ENCODE measurements around the gene SAMD7. TPM values are rescaled to one million over a fixed set of nuclear protein-coding genes. Genes with fewer than 3 reads are reported as not detected.

The SAMD7 gene
- polyA plus RNA-seq, 1 donor (not counting 4 experiments of a cell fraction or from before 2014, with no cell fraction given), result not detected

DNA sequence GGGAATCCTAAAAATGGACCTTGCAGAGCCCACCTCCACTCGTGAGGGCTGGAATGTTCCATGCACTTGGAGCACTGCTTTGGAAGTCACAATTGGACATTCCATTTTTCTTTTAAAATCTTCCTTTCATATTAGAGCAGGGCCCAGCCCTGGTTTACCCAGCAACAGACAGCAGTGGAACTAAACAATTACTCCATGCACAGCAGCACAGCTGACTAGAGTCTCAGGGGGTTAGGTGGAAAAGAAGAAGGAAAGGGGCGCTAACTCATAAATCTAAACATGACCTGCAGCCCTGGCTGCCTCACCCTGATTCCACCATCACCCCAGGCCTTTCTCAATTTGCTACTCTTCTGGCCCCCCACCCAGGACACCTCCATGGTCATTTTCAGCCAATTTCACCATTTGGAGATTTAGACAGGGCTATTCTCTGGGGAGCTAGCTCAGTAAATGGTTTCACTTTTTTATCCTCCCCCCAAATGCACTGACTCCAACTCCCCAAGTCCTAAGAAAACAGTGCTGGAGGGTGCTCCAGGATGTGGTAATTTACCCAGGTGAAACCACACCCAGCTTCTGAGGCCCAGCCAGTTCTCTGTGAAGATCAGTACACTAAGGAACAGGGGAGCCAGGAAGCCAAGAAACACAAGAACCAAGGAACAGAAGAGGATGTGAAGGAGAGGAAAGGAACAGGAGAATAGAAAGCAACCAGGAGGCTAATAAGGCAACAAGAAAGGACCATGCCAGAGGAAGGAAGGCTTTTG is 40.1 kb upstream of the SAMD7 start:
- H3K79me2 ChIP-seq (ENCODE audit: control insufficient read depth, insufficient read depth, low read length), result no peaks in the 10 kb centered on the region
- no peak overlapping the region for H3K4me2 ChIP-seq (ENCODE audit: control insufficient read depth, extremely low read depth, insufficient read depth, low read depth, low read length)
- no peak overlapping the region for H3K27ac ChIP-seq (ENCODE audit: control insufficient read depth, insufficient read depth, low read length)
- H3K9ac ChIP-seq (ENCODE audit: control insufficient read depth, extremely low read depth, insufficient read depth, low read length), result no peak overlapping the region
- DNase-seq (ENCODE audit: low read depth, low spot score), result no peak
- FAIRE-seq, result peak; percentile 9
- dilution Hi-C loops (cut with MboI; ENCODE audit: extremely low pct_ligation_motif_present, low sequenced_read_pairs), result no loop called here
- no peak overlapping the region for H3K4me3 ChIP-seq (ENCODE audit: control insufficient read depth in 2 of 3, extremely low read depth in 1 of 3, insufficient read depth in 2 of 3, low read depth in 1 of 3, low read length in 3 of 3)
- TF ChIP-seq EZH2 (IDR thresholded peaks at IDR 0.05; ENCODE audit: low read length), result no peak
- H3K9me1 ChIP-seq (ENCODE audit: control insufficient read depth, extremely low read depth, insufficient read depth, low read length), result no peaks in the 10 kb centered on the region
- no peak overlapping the region for H2AFZ ChIP-seq (ENCODE audit: control insufficient read depth, low read length)
- H3K27me3 ChIP-seq (ENCODE audit: control insufficient read depth, extremely low read depth, insufficient read depth, low read length), result no peaks in the 10 kb centered on the region
- H3K9me3 ChIP-seq (ENCODE audit: control insufficient read depth, low read depth, low read length), result no peaks in the 10 kb centered on the region
- no peaks in the 10 kb centered on the region for H3K36me3 ChIP-seq (ENCODE audit: control insufficient read depth in 2 of 2, extremely low read depth in 1 of 2, insufficient read depth in 2 of 2, low read length in 2 of 2)
- no peaks in the 10 kb centered on the region for H4K20me1 ChIP-seq (ENCODE audit: control insufficient read depth, extremely low read depth, insufficient read depth, low read length)
- H3K4me1 ChIP-seq (ENCODE audit: control insufficient read depth, extremely low read depth, insufficient read depth, low read length), result no peaks in the 10 kb centered on the region

DNA sequence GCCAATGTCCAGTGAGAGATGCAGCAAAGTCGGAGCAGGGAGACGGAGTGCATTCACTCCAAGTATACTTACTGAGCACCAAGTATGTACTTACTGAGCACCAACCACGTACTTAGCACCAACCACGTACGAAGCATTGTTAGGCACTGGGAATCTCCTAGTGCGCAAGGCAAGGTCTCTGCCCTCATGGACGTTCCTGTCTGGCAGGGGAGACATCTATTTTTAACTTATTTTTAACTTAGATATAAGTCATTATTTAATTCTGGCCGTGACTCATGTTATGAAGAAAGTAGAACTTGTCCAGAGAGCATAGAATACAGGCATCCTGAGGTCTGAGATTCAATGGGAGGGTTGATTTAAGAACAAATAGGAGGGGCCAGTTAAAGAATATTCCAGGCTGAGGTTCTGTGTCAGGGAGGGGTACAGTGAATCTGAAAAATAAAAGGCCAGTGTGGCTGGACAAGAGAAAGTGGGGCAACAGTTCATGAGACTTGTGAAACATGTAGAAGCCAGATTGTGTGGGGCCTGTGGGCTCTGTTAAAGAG is 32.3 kb upstream of the SAMD7 start:
- Histone ChIP-seq H3K4me1 (ENCODE audit: control insufficient read depth, extremely low read depth, insufficient read depth, low read length) (no peaks in the 10 kb centered on the region), H3K79me2 (ENCODE audit: control insufficient read depth, insufficient read depth, low read length) (no peaks in the 10 kb centered on the region), H3K36me3 (ENCODE audit: control insufficient read depth in 2 of 2, extremely low read depth in 1 of 2, insufficient read depth in 2 of 2, low read length in 2 of 2) (no peaks in the 10 kb centered on the region), H3K4me3 (ENCODE audit: control insufficient read depth in 2 of 3, extremely low read depth in 1 of 3, insufficient read depth in 2 of 3, low read depth in 1 of 3, low read length in 3 of 3) (no peak overlapping the region), H3K4me2 (ENCODE audit: control insufficient read depth, extremely low read depth, insufficient read depth, low read depth, low read length) (no peak overlapping the region), H3K9me1 (ENCODE audit: control insufficient read depth, extremely low read depth, insufficient read depth, low read length) (no peaks in the 10 kb centered on the region), H3K27me3 (ENCODE audit: control insufficient read depth, extremely low read depth, insufficient read depth, low read length) (no peaks in the 10 kb centered on the region), H2AFZ (ENCODE audit: control insufficient read depth, low read length) (no peak overlapping the region), H3K9me3 (ENCODE audit: control insufficient read depth, low read depth, low read length) (no peaks in the 10 kb centered on the region), H3K9ac (ENCODE audit: control insufficient read depth, extremely low read depth, insufficient read depth, low read length) (no peak overlapping the region), H3K27ac (ENCODE audit: control insufficient read depth, insufficient read depth, low read length) (no peak overlapping the region), H4K20me1 (ENCODE audit: control insufficient read depth, extremely low read depth, insufficient read depth, low read length) (no peaks in the 10 kb centered on the region)
- DNase-seq (ENCODE audit: low read depth, low spot score) (no peak), FAIRE-seq (no peak)
- TF ChIP-seq EZH2 (IDR thresholded peaks at IDR 0.05; ENCODE audit: low read length), result no peak
- TF ChIP-seq, protein P1, sequence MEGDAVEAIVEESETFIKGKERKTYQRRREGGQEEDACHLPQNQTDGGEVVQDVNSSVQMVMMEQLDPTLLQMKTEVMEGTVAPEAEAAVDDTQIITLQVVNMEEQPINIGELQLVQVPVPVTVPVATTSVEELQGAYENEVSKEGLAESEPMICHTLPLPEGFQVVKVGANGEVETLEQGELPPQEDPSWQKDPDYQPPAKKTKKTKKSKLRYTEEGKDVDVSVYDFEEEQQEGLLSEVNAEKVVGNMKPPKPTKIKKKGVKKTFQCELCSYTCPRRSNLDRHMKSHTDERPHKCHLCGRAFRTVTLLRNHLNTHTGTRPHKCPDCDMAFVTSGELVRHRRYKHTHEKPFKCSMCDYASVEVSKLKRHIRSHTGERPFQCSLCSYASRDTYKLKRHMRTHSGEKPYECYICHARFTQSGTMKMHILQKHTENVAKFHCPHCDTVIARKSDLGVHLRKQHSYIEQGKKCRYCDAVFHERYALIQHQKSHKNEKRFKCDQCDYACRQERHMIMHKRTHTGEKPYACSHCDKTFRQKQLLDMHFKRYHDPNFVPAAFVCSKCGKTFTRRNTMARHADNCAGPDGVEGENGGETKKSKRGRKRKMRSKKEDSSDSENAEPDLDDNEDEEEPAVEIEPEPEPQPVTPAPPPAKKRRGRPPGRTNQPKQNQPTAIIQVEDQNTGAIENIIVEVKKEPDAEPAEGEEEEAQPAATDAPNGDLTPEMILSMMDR (optimal IDR thresholded peaks at IDR 0.05 in 1 of 3, IDR thresholded peaks at IDR 0.05 in 1 of 3, conservative IDR thresholded peaks at IDR 0.05 in 1 of 3; ENCODE audit: extremely low read depth in 1 of 3, insufficient read depth in 2 of 3, low read length in 3 of 3), result no peak
- dilution Hi-C loops (cut with MboI; ENCODE audit: extremely low pct_ligation_motif_present, low sequenced_read_pairs), result no loop called here
